Subcutaneous preadipocyte (primary cell): ENCODE data around the gene EIF4E3. TPM values are rescaled to one million over a fixed set of nuclear protein-coding genes. Genes with fewer than 3 reads are reported as not detected.

Experiments
- total RNA-seq: library from RNA; depleted of rRNA; stranded (reverse); fragments of >200 nt; gene quantifications from 2 replicates; pipeline ENCODE4 v1.2.3, GENCODE V29; 2012

The EIF4E3 gene
- 0.98 and 2.9 TPM in 2 replicates for total RNA-seq

DNA sequence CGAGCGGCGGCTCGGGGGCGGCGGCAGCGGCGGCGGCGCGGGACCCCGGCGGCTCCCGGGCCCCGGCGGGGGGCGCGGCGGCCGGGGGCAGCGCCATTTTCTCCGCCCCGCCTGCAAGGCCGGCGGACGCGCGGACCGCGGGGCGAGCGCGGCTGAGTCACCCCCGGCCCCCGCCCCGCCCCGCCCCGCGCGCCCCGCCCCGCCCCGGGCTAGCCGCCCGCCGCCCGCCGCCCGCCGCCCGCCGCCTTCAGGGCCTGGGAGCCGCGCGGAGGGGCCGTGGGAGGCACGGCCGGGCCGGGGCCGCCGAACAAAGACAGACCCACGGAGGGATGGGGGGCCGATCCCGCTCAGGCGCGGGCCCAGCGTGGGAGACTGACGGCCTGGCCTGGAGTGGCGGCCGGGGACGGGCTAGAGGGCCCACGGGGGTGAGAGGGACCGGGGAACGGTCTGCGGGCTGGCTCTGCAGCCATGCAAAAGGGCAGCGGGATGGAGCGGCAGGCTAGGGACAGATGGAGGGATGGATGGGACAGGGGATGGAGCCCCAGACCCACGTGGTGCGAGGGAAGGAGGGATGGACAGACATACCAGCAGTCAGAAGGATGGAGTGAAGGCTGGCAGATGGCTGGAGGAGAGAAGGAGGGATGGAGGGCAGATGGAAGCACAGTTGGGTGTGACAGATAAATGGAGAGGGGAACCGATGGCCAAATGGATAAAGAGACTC, at the start of gene EIF4E3:
Gene EIF4E3, minus strand, starts transcription at position 132 of the 721 bp plus-strand sequence. Its CDS starts 35 bp downstream, at position 97.

GRCh38 chr3:71753701-71754609, 28.8 kb upstream of the EIF4E3 start, which contains the start of gene GPR27:
Gene GPR27, plus strand, starts transcription at chr3:71753855. Its CDS starts 195 bp downstream, at chr3:71754050.

Other genes with a start within 250 kb of the EIF4E3 start
- gene FOXP1, start 141.7 kb downstream of the EIF4E3 start, total RNA-seq: 51.1 and 80.5 TPM in 2 replicates
- under 0.01 TPM in 2 replicates for gene GPR27, start 28.5 kb upstream of the EIF4E3 start, total RNA-seq
- not detected in 2 replicates for gene PROK2, start 59.7 kb upstream of the EIF4E3 start, total RNA-seq